NCI-H82 treated with DMSO at 0.1 percent for 48 hours (cell line): ENCODE data around the gene HNRNPF.

Experiments used
- DNase-seq: peaks from one replicate; lab custom pipeline; 2025; ENCODE audit not compliant: unreplicated experiment; lab: John Stamatoyannopoulos, UW

The HNRNPF gene

DNA sequence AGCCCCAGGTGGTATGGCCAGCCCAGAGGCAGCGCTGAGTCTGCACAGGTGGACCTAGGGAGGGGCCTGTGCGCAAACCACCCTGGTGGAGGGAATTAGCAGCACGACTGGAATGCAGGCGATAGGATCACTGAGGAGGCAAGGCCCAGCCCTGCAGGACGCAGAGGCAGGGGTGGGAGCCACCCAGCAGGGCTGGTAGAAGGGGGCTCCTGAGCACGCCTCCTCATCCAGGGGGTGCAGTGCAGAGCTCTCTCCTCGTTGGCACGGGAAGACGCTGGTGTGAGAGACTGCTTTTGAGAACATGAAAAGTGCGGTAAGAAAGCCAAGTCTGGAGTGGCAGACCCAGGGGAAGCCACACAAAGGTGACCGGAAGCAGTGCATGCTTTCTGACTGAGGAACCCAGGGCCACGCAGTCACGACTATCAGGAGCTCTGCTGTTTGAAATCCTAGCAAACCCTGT is 31.5 kb downstream of the HNRNPF start:
- no peak for DNase-seq

DNA sequence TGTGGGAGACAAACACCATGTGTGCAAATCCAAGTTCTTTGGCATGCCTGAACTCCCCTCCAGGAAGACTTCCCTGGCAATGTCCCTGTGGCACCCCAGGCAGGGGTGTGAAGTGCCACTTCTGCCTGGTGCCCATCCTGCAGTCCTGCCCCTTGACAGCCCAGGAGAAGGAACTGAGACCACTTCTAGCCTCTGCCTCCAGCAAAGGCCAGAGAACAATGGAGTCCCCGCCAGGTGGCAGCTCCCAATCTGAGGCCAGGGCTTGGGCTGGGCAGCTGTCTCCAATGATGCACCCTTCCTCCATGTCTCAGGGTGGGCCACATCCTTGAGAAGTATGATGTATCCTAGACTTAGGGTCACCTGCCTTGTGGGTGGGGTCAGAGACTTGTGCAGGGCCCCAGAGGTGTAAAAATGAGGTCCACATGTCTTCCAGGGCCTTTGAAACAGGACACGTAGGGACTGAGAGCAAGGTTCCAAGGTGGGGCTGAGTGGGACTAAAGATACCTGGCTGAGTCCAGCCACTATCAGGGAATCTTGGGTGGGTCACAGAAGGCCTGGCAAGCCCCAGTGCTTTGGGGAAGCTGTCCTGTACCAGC is 32.1 kb downstream of the HNRNPF start:
- no peak for DNase-seq

DNA sequence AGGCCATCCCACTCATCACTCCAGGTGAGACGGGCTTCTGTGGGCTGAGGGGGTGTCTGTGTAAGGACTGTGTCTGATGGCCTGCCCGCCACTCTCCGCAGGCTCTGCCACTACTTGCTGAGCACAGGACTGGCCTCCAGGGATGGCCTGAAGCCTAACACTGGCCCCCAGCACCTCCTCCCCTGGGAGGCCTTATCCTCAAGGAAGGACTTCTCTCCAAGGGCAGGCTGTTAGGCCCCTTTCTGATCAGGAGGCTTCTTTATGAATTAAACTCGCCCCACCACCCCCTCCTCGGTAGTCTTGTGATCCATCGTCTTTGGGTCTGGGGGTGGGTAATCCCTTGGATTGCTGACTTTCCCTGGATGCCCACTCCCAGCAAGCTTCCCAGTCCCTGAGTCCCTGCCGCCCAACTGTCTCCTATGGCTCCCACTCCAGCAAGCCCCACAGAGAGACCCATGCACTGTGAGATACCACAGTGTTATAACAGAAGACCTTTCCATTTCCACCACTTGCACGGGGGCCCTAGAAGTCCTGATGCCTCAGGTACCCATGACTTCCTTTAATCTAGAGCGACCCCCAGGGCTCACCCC is 32.8 kb downstream of the HNRNPF start:
- no peak for DNase-seq

DNA sequence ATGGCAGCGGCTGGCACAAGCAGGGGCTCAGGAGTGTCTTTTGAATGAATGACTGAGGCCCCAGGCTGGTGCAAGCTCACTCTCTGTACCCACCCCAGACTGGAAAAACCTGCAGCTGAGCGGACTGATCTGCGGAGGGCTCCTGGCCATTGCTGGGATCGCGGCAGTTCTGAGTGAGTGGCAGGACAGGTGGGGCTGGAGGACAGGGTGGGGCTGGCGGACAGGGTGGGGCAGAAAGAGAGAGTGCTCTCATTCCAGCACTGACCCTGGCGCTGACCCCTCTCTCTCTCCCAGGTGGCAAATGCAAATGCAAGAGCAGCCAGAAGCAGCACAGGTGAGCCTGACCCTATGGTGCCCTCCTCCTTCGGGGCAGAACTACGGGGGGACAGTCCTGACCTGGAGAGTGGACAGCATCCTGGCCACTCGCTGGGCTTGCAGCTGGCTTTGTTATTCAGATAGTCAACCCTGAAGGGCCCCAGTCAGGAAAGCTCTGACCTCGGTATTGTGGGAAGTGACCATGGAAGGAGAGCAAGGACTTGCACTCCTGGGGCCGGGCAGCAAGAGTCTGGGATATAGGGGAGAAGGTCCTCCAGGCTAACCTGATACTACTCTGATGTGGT is 33.5 kb downstream of the HNRNPF start:
- DNase-seq = no peak

DNA sequence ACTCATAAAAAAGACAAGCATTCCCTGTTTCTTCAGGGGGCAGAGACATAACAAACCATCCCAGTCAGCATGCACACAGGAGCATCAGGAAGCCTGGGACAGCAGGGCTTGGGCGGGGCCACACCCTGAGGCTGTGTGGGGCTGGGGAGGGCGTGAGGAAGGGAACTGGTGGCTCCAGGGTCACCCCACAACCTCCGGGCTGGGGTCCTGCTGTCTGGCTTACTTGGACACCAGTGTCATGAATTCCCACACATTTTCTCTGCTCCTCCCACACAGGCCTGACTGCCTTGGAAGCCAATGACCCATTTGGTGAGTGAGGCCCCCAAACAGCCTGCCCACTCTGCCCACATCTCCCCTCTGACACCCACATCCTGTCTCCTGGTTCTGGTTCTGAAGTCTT is 34.8 kb downstream of the HNRNPF start:
- no peak for DNase-seq

DNA sequence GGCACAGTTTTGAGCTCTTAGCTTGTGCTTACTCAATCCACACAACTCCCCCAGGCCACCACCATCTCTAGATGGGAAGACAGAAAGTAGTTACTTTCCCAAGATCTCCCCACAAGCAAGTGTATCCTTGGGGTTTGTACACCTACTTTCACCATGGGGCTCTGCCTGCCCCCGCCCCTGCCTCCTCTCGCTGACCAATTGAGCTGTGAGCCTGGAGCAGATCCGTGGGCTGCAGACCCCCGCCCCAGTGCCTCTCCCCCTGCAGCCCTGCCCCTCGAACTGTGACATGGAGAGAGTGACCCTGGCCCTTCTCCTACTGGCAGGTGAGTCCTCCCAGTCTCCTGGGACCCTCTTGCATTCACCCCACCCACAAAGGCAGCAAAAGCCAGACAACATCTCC is 35.5 kb downstream of the HNRNPF start:
- no peak for DNase-seq

DNA sequence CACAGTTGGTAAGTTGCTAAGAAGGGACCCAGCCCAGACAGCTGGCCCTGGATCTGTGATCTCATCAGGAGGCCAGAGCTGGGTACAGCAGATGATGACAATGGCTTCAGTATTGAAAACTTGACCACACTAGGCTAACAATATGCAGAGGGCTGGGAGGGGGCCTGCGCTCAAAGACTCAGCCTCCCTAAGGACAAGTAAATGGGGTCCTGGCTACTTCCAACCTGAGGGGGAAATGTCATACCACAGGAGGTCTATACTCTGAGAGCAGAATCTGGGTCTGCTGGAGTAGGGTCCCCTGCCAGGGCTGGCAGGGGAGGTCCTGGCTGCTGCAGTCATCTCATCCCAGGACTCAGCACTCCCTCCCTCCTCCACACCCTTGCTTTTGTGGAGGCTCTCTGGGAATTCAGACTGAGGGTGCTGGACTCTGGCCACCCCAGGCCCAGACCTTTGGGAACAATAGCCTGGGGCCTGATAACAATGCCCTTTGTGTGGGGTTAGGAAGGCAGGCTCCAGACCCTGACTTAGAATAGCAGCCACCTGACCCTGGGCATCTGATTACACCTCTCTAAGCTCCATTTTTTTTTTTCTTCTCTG is 36.1 kb downstream of the HNRNPF start:
- DNase-seq = no peak

DNA sequence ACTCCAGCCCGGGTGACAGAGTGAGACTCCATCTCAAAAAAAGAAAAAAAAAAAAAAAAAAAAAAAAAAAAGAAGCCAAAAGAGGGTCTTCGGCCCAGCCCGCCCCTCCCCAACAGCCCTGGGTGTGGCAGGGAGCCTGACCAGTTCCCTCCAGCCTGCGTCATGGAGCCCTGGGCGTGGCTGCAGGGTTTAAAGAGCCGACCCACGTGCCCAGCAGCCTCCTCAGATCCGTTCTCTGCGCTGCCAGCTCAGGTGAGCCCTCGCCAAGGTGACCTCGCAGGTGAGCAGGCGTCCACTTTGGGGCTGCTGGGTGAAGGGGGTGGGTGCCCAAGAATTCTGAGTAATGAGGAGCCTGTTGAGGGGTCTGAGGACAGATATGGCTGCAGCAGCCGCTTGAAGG is 37.6 kb downstream of the HNRNPF start, which contains the start of gene FXYD4:
FXYD4 (plus strand) TSS at position 219 of the 400 bp plus-strand sequence. CDS start 2,111 bp downstream, outside the sequence.
- DNase-seq = no peak

DNA sequence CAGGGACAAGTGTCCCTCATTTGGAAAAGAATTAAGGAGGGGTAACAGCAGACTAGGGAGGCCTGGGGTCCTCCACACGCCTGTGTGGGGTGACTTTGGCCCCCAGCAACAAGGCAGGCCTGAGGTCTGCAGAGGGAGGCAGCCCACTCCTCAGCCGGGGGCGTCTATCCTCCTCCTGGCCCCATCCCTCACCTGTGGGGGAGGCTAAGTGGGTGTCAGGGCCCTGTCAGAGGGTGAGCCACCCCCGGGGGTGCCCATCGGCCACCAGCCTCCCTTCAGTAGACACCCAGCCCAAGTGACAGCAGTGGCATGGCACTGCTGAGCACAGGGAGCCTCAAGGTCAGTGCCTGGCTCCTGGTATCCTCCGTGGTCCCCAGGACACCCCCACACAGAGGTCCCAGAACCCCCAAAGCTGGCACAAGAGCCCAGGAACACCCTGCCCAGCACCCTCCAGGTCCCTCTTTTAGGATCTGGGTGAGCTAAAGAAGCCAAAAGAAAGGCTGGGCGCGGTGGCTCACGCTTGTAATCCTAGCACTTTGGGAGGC is 38.2 kb downstream of the HNRNPF start:
- DNase-seq = no peak

DNA sequence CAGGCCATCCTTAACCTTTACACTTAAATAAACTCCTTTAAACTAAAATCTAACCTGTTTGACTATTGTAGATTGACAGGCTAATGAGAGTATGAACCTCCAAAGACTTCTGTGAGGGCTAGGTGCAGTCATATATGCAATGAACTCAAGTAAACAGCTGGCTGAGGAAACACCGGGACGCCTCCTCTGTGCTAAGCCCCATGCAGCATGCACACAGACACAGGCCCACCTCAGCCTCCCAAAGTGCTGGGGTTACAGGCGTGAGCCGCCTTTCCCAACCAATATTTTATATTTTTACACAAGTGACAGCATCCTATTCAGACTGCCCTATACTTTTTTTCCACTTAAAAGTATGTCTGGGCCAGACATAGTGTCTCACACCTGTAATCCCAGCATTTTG is 39.1 kb downstream of the HNRNPF start:
- no peak for DNase-seq

DNA sequence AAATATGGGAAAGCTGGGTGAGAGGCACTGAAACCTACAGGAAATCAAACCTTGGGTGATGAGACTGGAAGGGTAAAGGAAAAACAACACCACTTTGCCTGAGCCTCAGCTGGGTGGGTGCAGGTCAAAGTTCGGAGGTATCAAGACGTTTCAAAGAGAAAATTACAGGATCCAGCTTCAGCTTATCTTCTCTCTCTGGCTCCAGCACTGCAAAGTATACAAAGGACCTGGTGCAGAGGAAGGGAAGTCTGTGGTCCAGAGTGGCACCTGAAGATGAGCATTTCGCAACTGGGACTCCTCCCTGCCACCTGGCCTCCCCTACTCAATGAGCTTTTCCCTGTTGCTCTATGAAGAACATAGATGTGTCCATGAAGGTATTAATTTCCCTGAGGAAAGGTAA is 44.0 kb downstream of the HNRNPF start:
- DNase-seq = no peak

DNA sequence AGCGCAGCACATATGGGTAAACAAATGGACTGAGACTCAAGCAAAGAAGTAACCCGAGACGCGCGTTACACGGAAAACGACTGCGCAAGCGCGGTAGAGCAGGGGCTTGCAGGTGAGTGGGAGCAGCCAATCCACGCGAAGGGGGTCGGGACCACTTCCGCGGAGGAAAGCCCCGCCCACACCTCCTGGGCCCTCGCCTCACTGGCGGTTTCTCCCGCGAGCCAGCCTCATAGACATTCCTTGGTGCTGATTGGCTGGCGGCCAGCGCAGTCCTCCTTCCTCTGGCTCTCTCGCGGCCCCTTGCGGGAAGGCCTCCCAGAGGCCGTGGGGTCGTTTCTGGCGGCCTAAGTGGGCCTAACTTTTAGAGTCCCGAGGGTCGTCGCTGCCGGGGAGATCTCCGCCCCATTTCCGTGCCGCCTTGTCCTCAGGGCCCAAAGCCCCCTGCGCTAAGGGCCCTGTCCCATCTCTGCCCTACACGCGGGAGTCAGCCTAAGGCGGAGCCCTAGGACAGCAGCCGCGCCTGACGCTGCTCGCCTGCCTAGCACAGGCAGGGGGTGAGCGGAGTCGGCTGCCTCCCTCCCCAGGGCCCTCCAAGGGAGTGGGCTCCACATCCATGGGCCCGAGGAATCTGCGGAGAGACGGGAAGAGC is 46.7 kb downstream of the HNRNPF start:
- peak; percentile 65 for DNase-seq

DNA sequence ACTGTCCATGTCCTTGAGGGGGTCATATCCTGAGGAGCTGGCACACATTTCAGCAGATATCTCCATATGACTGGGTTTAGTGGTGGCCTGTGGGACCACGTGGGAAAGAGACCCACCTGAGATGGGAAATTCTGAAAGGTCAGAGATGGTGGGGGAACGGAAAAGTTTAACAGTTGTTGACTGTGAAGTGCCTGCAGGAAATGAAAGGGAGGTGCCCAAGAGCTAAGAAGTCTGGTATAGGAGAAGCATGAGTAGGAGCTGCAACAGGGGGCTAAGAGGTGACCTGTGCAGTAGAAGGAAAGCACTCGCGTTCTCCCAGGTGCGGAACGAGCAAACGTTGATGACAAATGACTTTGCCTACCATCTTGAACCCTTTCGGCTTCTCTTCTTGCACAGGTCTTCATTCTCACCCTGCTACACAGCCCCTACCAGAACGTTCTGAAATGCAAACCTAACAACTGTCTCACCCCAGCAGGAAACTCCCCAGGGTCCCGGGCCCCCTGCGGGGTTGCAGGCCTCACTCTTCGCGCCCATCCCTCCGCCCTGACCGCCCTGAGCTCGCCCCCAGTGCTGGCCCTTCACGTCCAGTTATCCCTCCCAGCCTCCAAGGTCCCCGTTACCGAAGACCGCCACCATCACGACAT is 47.3 kb downstream of the HNRNPF start:
- no peak for DNase-seq

DNA sequence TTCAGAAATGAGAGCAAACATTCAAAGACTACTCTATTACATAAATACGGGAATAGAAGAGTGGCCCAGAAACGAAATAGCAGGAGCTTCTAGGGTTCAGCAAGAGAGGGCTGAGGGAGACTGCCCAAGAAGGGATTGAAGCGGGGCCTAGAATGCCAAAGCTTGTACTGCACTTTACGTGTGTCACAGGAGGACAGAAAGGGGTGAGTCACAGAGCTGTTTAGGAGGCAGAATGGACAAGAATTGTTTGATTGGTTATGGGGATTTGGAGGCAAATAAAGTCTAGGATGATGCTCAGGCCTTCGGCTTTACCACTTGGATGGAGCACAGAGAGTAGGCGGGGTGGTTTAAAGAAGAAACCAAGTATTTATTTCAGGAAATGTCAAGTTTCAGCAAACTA is 48.9 kb downstream of the HNRNPF start:
- no peak for DNase-seq

DNA sequence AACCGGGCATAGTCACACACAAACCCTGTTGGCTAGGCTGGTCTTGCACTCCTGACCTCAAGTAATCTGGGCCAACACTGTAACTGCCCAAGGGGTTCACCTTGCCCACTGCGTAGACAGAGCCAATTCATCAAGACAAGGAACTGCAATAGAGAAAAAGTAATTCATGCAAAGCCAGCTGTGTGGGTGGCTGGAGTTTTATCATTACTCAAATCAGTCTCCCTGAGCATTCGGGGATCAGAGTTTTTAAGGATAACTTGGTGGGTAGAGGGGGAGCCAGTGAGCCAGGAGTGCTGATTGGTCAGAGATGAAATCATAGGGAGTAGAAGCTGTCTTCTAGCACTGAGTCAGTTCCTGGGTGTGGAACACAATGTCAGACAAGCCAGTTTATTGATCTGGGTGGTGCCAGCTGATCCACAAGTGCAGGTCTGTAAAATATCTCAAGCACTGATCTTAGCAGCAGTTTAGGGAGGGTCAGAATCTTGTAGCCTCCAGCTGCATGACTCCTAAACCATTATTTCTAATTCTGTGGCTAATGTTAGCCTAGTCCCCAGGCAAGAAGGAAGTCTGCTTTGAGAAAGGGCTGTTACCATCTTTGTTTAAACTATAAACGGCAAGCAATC is 53.1 kb downstream of the HNRNPF start:
- no peak for DNase-seq

DNA sequence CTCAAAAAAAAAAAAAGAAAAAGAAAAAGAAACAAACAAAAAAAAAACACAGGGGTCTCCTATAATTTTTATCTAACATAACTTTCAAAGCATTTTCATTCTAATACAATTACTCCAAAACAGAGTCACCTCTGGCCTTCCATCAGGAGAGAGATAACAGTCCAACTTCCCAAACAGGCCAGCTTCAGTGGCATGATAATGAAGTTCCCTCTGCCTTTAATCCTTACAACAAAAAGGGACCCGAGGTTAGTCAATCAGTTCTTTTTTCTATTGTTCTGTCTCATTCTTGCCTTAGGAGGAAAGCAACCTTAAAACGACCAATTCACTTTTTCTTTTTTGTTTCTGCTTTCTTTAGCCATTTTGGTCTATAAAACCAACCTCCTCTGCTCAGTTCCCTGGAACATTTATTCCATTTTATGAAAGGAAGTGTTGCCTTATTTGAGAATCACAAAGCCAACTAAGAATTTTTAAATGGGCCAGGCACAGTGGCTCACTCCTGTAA is 54.1 kb downstream of the HNRNPF start:
- DNase-seq = no peak

DNA sequence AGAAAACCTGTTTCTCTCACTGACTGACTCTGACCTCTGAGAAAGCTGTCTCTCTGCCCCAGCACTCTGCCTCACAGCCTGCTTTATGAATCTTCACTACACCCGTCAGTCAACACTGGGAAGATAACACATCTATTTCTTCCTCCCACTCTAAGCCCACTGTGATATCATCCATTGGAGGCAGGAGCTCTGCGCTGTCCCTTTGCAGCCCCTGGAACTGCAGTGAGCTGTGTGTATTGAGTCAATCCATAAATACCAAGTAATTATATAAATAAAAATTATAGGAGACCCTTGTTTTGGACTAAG is 54.7 kb downstream of the HNRNPF start:
- DNase-seq = no peak

DNA sequence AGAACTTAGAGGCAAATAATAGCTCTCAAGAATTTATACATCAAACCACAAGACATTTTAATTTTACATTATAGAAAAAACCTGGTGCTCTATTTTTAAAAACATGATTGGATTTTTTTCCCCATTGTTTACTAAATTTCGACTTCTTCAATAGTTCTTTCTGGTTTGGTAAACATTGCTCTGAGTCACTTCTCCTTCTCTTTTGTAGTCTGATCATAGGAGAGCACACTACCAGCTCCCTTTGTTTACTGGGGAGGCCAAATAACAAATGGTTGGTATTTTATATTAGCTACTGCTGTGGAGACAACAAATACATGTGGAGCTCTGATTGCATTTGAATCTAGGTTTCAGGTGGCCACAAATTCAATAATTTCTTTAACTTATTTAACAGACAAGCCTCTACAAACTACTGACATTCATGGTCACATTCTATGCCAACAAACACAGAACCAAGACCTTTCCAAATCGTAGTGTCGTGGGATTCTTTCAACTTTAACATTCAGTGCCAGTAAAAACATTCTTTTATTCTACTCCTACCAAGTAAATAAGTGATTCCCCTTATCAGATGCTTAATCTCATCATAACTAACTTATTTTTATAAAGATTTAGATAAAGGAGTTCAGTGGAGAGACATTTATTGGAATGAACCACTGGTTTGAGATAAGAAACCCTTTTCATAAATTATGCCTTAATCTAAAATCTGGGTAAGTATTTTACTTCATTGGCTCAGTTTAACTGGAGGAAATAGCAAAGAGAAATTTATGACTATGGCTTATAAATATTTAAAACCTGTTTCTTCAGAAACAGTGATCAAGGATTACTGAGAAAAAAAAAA is 55.3 kb downstream of the HNRNPF start:
- DNase-seq = no peak

DNA sequence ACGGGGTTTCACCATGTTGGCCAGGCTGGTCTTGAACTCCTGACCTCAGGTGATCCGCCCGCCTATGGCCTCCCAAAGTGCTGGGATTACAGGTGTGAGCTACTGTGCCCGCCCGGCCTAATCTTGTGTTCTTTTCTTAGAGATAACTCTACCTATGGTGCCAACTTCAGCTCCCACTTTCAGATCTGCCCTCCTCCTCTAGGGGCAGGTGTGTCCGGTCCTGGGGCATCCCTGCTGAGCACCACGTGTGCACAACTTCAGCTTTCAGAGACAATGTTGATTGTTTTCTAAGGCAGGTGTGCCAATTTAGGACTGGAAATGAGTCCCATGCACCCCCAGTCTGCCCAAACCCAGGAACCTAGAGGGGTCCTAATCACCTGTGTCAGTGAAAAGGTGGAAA is 56.0 kb downstream of the HNRNPF start:
- DNase-seq = no peak

DNA sequence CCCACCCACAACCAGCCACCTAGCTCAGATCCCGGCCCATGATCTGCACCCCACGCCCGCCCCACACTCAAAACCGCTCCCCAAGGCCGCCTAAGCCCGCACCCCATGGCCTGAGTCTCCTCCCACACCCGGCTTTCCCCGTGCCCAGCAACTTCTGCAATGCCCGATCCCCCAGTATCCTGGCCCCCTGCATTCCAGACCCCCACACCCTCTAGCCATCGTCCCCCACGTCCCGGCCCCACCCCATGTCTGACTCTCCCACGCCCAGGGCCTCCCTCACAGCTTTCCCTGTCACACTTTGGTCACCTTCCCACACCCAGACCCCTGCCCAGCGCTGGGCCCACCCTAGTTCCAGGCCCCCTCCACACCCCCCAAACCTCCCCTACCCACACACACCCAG is 57.7 kb downstream of the HNRNPF start:
- DNase-seq = no peak
